Measurements from ENCODE around the gene SENP5. TPM values are rescaled to one million over a fixed set of nuclear protein-coding genes. Genes with fewer than 3 reads are reported as not detected.
"Not testable (repeated sequence)": the region's sequence is repeated elsewhere in the genome, so short reads cannot be mapped to it uniquely, and the experiment has no call there.

Gene SENP5, protein sequence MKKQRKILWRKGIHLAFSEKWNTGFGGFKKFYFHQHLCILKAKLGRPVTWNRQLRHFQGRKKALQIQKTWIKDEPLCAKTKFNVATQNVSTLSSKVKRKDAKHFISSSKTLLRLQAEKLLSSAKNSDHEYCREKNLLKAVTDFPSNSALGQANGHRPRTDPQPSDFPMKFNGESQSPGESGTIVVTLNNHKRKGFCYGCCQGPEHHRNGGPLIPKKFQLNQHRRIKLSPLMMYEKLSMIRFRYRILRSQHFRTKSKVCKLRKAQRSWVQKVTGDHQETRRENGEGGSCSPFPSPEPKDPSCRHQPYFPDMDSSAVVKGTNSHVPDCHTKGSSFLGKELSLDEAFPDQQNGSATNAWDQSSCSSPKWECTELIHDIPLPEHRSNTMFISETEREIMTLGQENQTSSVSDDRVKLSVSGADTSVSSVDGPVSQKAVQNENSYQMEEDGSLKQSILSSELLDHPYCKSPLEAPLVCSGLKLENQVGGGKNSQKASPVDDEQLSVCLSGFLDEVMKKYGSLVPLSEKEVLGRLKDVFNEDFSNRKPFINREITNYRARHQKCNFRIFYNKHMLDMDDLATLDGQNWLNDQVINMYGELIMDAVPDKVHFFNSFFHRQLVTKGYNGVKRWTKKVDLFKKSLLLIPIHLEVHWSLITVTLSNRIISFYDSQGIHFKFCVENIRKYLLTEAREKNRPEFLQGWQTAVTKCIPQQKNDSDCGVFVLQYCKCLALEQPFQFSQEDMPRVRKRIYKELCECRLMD
- total RNA-seq: 10 to 100 TPM; 24.6 to 41.1 (median 28.5) TPM
- polyA plus RNA-seq: 10 to 100 TPM in 1 of 2 donors, 1 to 10 TPM in 1; 8.6 to 11.3 TPM
- long read RNA-seq, donor 1, full-length matches to known transcripts: 5 of 44 reads
- long read RNA-seq, donor 1, partial matches to known transcripts: 23 of 44 reads
- long read RNA-seq, donor 1, other reads (novel, unspliced or antisense): 16 of 44 reads
- long read RNA-seq, donor 2, full-length matches to known transcripts: 8 of 103 reads
- long read RNA-seq, donor 2, partial matches to known transcripts: 95 of 103 reads
- long read RNA-seq, donor 2, other reads (novel, unspliced or antisense): 0 of 103 reads
- long read RNA-seq, donor 3, full-length matches to known transcripts: 8 of 16 reads
- long read RNA-seq, donor 3, partial matches to known transcripts: 2 of 16 reads
- long read RNA-seq, donor 3, other reads (novel, unspliced or antisense): 6 of 16 reads

DNA sequence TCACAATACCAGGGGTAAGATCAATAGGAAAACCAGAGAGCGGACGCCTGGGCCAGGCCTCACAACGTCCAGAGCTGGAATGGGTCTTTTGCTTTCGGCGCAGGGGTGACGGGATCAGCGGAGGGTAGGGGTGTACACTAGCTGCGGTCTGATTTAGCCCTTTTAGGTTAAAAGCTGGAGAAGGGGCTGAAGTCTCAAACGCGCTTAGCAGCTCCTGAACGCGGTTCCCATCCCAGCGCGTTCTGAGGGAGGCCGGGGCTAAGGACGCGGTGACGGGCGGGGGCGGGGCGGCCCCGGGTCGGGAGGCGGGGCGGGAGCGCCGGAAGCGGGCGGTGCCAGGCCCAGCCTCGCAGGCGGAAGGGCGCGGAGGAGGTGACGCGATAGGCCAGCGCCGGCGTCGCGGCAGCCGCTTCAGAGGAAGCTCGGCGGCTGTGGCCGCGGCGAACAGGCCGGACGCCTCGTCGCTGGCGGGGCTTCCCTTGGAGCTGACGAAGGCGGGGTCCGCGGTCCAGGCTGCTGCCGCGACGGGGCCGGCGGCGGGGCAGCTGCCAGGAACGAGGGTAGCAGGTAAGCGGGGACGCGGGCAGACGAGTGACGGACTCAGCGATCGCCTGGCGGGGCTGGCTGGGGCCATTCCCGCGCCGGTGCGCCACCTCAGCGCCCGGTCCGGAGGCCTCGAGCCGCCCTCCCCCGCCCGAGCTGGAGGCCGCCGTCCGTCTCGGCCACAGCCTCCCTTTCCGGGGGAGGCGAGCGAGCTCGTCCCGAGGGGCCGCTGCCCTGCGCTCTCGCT is at the start of gene SENP5:
TSS of gene SENP5 (plus strand) at position 414 of the 790 bp plus-strand sequence. CDS start 17,262 bp downstream, outside the sequence.
- Histone ChIP-seq H3K27me3 (no peaks in the 10 kb centered on the region), H3K4me1 (ENCODE audit: insufficient read depth) (peaks cover 6% of the 10 kb centered on the region), H3K4me3 (peak within 1 kb of the TSS; percentile 97), H3K36me3 (no peaks in the 10 kb centered on the region), H3K27ac (peak within 1 kb of the TSS; percentile 64 to 87), H3K9me3 (no peaks in the 10 kb centered on the region)
- intact Hi-C loops (cut with DNase I): loop anchor here in 1 of 4 donors (5.0 kb wide), 1 partner anchor 75 kb away; the partner anchor contains the start of gene NCBP2
- TF ChIP-seq EP300 (IDR thresholded peaks at IDR 0.05) (no peak), CTCF (IDR thresholded peaks at IDR 0.05) (no peak), POLR2A (IDR thresholded peaks at IDR 0.05) (peak; percentile 85)
- DNase-seq: peak; percentile 85 to 94 (median 89)
- 0 to 2% (median 0%) methylated on average over 8 to 93 of the region's 93 CpGs for WGBS, 3 donors

GRCh38 chr3:196821806-196822355 is 45.8 kb upstream of the SENP5 start:
- TF ChIP-seq CTCF (IDR thresholded peaks at IDR 0.05): no peak
- no peak for TF ChIP-seq EP300 (IDR thresholded peaks at IDR 0.05)
- TF ChIP-seq POLR2A (IDR thresholded peaks at IDR 0.05): no peak
- no peak overlapping the region for H3K27ac ChIP-seq
- 90 to 93% (median 92%) methylated on average over 6 of the region's 6 CpGs for WGBS, 3 donors
- no peaks in the 10 kb centered on the region for H3K36me3 ChIP-seq
- no peaks in the 10 kb centered on the region for H3K9me3 ChIP-seq
- H3K4me1 ChIP-seq (ENCODE audit: insufficient read depth): no peaks in the 10 kb centered on the region
- no peak for DNase-seq
- intact Hi-C loops (cut with DNase I): no loop called here
- no peaks in the 10 kb centered on the region for H3K27me3 ChIP-seq
- H3K4me3 ChIP-seq: no peak overlapping the region

DNA sequence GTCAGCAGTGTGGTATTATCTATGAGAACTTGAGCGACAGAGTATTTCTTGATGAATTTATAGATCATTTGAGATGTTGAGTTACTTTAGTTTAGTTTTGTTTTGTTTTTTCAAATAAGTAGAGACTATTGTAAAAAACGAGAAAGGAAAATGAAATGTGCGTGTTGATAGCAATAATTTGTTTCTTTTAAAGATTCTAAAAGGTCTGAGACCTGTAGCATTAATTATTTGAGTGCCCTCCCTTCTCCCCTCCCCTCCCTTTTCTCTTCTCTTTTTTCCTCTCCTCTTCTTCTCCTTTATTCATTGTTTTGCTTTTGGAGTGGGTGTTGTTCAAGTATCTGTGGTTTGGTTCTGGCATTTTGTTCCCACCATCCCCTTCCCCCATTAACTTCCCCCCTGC is 38.1 kb upstream of the SENP5 start:
- H3K36me3 ChIP-seq; H3K4me3 ChIP-seq; H3K27me3 ChIP-seq; H3K9me3 ChIP-seq; H3K4me1 ChIP-seq (ENCODE audit: insufficient read depth); H3K27ac ChIP-seq; DNase-seq; intact Hi-C loops (cut with DNase I): not testable (repeated sequence)
- WGBS, 3 donors: 91 to 93% (median 92%) methylated on average over 3 of the region's 3 CpGs

GRCh38 chr3:196835086-196835485 is 32.6 kb upstream of the SENP5 start:
- no peak overlapping the region for H3K4me3 ChIP-seq
- H3K36me3 ChIP-seq: no peaks in the 10 kb centered on the region
- no peak overlapping the region for H3K27ac ChIP-seq
- H3K9me3 ChIP-seq: no peaks in the 10 kb centered on the region
- no peaks in the 10 kb centered on the region for H3K27me3 ChIP-seq
- 20 to 32% (median 31%) methylated on average over 8 of the region's 8 CpGs for WGBS, 3 donors
- intact Hi-C loops (cut with DNase I): no loop called here
- no peaks in the 10 kb centered on the region for H3K4me1 ChIP-seq (ENCODE audit: insufficient read depth)
- TF ChIP-seq EP300 (IDR thresholded peaks at IDR 0.05) (no peak), CTCF (IDR thresholded peaks at IDR 0.05) (no peak), POLR2A (IDR thresholded peaks at IDR 0.05) (no peak)
- DNase-seq: no peak

DNA sequence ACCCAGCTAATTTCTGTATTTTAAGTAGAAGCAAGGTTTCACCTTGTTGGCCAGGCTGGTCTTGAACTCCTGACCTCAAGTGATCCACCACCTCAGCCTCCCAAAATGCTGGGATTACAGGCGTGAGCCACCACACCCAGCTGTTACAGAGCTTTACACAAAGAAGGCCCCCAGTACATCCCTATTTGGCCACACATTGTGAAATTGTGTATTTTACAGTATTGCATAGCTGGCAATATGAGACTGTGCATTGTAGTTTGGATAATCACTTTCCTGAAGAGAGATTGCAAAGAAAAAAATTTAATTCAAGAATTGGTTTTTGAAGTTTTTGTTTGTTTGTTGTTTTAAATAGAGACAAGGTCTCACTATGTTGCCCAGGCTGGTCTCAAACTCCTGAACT is 31.1 kb upstream of the SENP5 start:
- intact Hi-C loops (cut with DNase I); H3K4me3 ChIP-seq; DNase-seq; H3K27ac ChIP-seq; H3K9me3 ChIP-seq; H3K27me3 ChIP-seq; H3K36me3 ChIP-seq; H3K4me1 ChIP-seq (ENCODE audit: insufficient read depth): not testable (repeated sequence)
- WGBS, 3 donors: 90 to 92% (median 90%) methylated on average over 1 of the region's 1 CpG
